Adipocyte (in vitro differentiated cells): ENCODE data around the gene NEB.
"Not testable (repeated sequence)": the region's sequence is repeated elsewhere in the genome, so short reads cannot be mapped to it uniquely, and the experiment has no call there.

ENCODE experiments used
- DNase-seq: peaks from one replicate; pipeline ENCODE4 v3.0.0-alpha.2; 2015; ENCODE audit warnings: low read depth
- H3K27me3 ChIP-seq: replicated peaks from 2 replicates; pipeline ENCODE4 v1.7.0; 2013; ENCODE audit warnings: mild to moderate bottlenecking, low read length, moderate library complexity; ENCODE audit not compliant: control insufficient read depth, insufficient read depth
- H3K36me3 ChIP-seq: 2 replicates; pipeline ENCODE4 v1.7.0; 2013; ENCODE audit warnings: low read length, mild to moderate bottlenecking, moderate library complexity; ENCODE audit not compliant: control insufficient read depth, insufficient read depth, severe bottlenecking
- H3K4me1 ChIP-seq: 2 replicates; pipeline ENCODE4 v1.7.0; 2013; ENCODE audit warnings: mild to moderate bottlenecking, low read length, moderate library complexity; ENCODE audit not compliant: control insufficient read depth, insufficient read depth
- H3K4me3 ChIP-seq: 2 replicates; pipeline ENCODE4 v1.7.0; 2013; ENCODE audit warnings: mild to moderate bottlenecking, low read length, moderate library complexity
- H3K9ac ChIP-seq: 2 replicates; pipeline ENCODE4 v1.7.0; 2013; ENCODE audit warnings: mild to moderate bottlenecking, low read length, moderate library complexity
- H3K9me3 ChIP-seq: 2 replicates; pipeline ENCODE4 v1.7.0; 2013; ENCODE audit warnings: mild to moderate bottlenecking, low read length, moderate library complexity; ENCODE audit not compliant: control insufficient read depth

NEB gene

GRCh38 chr2:151603530-151603929 is 130.7 kb downstream of the NEB start:
- not testable (repeated sequence) for H3K9me3 ChIP-seq, H3K27me3 ChIP-seq, H3K9ac ChIP-seq, H3K4me1 ChIP-seq, H3K4me3 ChIP-seq, DNase-seq, H3K36me3 ChIP-seq

- H3K4me3 ChIP-seq, H3K4me1 ChIP-seq, H3K9ac ChIP-seq, H3K27me3 ChIP-seq, H3K9me3 ChIP-seq, H3K36me3 ChIP-seq, DNase-seq: not testable (repeated sequence)
Measured at GRCh38 chr2:151602402-151602801, 131.9 kb downstream of the NEB start.

- H3K9me3 ChIP-seq, H3K9ac ChIP-seq, H3K27me3 ChIP-seq, DNase-seq, H3K4me3 ChIP-seq, H3K36me3 ChIP-seq, H3K4me1 ChIP-seq: not testable (repeated sequence)
Measured at GRCh38 chr2:151601803-151602202, 132.5 kb downstream of the NEB start.

- not testable (repeated sequence) for H3K27me3 ChIP-seq, H3K9me3 ChIP-seq, H3K9ac ChIP-seq
Measured at GRCh38 chr2:151596903-151597608, 137.2 kb downstream of the NEB start.

GRCh38 chr2:151591908-151592255 is 142.4 kb downstream of the NEB start:
- not testable (repeated sequence) for H3K4me3 ChIP-seq, DNase-seq, H3K36me3 ChIP-seq, H3K27me3 ChIP-seq, H3K4me1 ChIP-seq, H3K9me3 ChIP-seq, H3K9ac ChIP-seq

More at GRCh38 chr2:151596903-151597608, 137.2 kb downstream of the NEB start:
- not testable (repeated sequence) for H3K36me3 ChIP-seq, H3K4me3 ChIP-seq, DNase-seq, H3K4me1 ChIP-seq

- H3K27me3 ChIP-seq, H3K4me1 ChIP-seq, H3K4me3 ChIP-seq, H3K9me3 ChIP-seq, DNase-seq, H3K9ac ChIP-seq, H3K36me3 ChIP-seq: not testable (repeated sequence)
Measured at GRCh38 chr2:151591250-151591907, 142.9 kb downstream of the NEB start.

- not testable (repeated sequence) for H3K4me1 ChIP-seq, H3K27me3 ChIP-seq, H3K9ac ChIP-seq, H3K4me3 ChIP-seq, H3K36me3 ChIP-seq, DNase-seq, H3K9me3 ChIP-seq
Measured at GRCh38 chr2:151581300-151581699, 153.0 kb downstream of the NEB start.

GRCh38 chr2:151580697-151581096 is 153.6 kb downstream of the NEB start:
- H3K4me1 ChIP-seq, DNase-seq, H3K27me3 ChIP-seq, H3K9ac ChIP-seq, H3K36me3 ChIP-seq, H3K9me3 ChIP-seq, H3K4me3 ChIP-seq: not testable (repeated sequence)

- Histone ChIP-seq H3K4me1 (no peaks in the 10 kb centered on the region), H3K9ac (no peak overlapping the region), H3K27me3 (no peaks in the 10 kb centered on the region), H3K9me3 (no peaks in the 10 kb centered on the region), H3K36me3 (no peaks in the 10 kb centered on the region), H3K4me3 (no peak overlapping the region)
- no peak for DNase-seq
Measured at GRCh38 chr2:151577116-151577515, 157.2 kb downstream of the NEB start.

- DNase-seq: no peak
- H3K9ac ChIP-seq: no peak overlapping the region
- H3K4me1 ChIP-seq: no peaks in the 10 kb centered on the region
- H3K36me3 ChIP-seq: no peaks in the 10 kb centered on the region
- H3K4me3 ChIP-seq: no peak overlapping the region
- no peaks in the 10 kb centered on the region for H3K9me3 ChIP-seq
- no peaks in the 10 kb centered on the region for H3K27me3 ChIP-seq
Measured at GRCh38 chr2:151576080-151576479, 158.2 kb downstream of the NEB start.

- Histone ChIP-seq H3K4me3 (no peak overlapping the region), H3K36me3 (no peaks in the 10 kb centered on the region), H3K9me3 (no peaks in the 10 kb centered on the region), H3K4me1 (no peaks in the 10 kb centered on the region), H3K27me3 (no peaks in the 10 kb centered on the region), H3K9ac (no peak overlapping the region)
- no peak for DNase-seq
Measured at GRCh38 chr2:151575338-151575737, 158.9 kb downstream of the NEB start.

- H3K36me3 ChIP-seq: no peaks in the 10 kb centered on the region
- H3K9ac ChIP-seq: no peak overlapping the region
- H3K9me3 ChIP-seq: no peaks in the 10 kb centered on the region
- no peak overlapping the region for H3K4me3 ChIP-seq
- H3K4me1 ChIP-seq: no peaks in the 10 kb centered on the region
- no peaks in the 10 kb centered on the region for H3K27me3 ChIP-seq
- no peak for DNase-seq
Measured at GRCh38 chr2:151570191-151570590, 164.1 kb downstream of the NEB start.
